Progenitor cell of endocrine pancreas (in vitro differentiated cells): ENCODE measurements around the gene AOPEP. TPM values are rescaled to one million over a fixed set of nuclear protein-coding genes. Genes with fewer than 3 reads are reported as not detected.

Source experiments
- DNase-seq: peaks from one replicate; pipeline ENCODE4 v3.0.0; 2021; ENCODE audit warnings: low spot score; ENCODE audit not compliant: unreplicated experiment
- H3K27ac Mint-ChIP-seq: 2 replicates; pipeline ENCODE4 v1.8.0; 2021; ENCODE audit warnings: mild to moderate bottlenecking, moderate library complexity, mixed read lengths
- H3K27me3 Mint-ChIP-seq: 2 replicates; pipeline ENCODE4 v1.8.0; 2021; ENCODE audit warnings: mixed read lengths
- H3K36me3 Mint-ChIP-seq: 2 replicates; pipeline ENCODE4 v1.8.0; 2022; ENCODE audit warnings: mixed read lengths; ENCODE audit not compliant: insufficient read depth
- H3K4me1 Mint-ChIP-seq: 2 replicates; pipeline ENCODE4 v1.8.0; 2021; ENCODE audit warnings: low read depth, mixed read lengths
- H3K4me3 Mint-ChIP-seq: 2 replicates; pipeline ENCODE4 v1.8.0; 2021; ENCODE audit warnings: low read depth, mild to moderate bottlenecking, moderate library complexity, mixed read lengths
- H3K9me3 Mint-ChIP-seq: 2 replicates; pipeline ENCODE4 v1.8.0; 2021; ENCODE audit warnings: low read depth, mixed read lengths
- long read RNA-seq: library from polyadenylated mRNA; unstranded; transcript quantifications from one replicate; pipeline ENCODE4 v2.0.0, GENCODE V29; 2020
- total RNA-seq: library from RNA; stranded (reverse); gene quantifications from 2 replicates; pipeline ENCODE4 v1.2.1, GENCODE V29; 2021
- TF ChIP-seq, protein P1 (sequence below): fragments of 200-600 bp; sonication (generic); IDR thresholded peaks from one replicate; pipeline ENCODE4 v1.5.0; 2021; ENCODE audit warnings: antibody characterized with exemption, mild to moderate bottlenecking; ENCODE audit not compliant: unreplicated experiment

The AOPEP gene, protein sequence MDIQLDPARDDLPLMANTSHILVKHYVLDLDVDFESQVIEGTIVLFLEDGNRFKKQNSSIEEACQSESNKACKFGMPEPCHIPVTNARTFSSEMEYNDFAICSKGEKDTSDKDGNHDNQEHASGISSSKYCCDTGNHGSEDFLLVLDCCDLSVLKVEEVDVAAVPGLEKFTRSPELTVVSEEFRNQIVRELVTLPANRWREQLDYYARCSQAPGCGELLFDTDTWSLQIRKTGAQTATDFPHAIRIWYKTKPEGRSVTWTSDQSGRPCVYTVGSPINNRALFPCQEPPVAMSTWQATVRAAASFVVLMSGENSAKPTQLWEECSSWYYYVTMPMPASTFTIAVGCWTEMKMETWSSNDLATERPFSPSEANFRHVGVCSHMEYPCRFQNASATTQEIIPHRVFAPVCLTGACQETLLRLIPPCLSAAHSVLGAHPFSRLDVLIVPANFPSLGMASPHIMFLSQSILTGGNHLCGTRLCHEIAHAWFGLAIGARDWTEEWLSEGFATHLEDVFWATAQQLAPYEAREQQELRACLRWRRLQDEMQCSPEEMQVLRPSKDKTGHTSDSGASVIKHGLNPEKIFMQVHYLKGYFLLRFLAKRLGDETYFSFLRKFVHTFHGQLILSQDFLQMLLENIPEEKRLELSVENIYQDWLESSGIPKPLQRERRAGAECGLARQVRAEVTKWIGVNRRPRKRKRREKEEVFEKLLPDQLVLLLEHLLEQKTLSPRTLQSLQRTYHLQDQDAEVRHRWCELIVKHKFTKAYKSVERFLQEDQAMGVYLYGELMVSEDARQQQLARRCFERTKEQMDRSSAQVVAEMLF
- total RNA-seq = 51.9 and 58.2 TPM in 2 replicates
- long read RNA-seq, transcript C9orf3-203 (16 exons, 3,136 nt) = major isoform, 6 of 73 reads
- long read RNA-seq, transcript C9orf3-202 (15 exons, 2,820 nt) = minor isoform, 5 of 73 reads
- long read RNA-seq, partial matches to known transcripts = 12 of 73 reads
- long read RNA-seq, other reads (novel, unspliced or antisense) = 44 of 73 reads

DNA sequence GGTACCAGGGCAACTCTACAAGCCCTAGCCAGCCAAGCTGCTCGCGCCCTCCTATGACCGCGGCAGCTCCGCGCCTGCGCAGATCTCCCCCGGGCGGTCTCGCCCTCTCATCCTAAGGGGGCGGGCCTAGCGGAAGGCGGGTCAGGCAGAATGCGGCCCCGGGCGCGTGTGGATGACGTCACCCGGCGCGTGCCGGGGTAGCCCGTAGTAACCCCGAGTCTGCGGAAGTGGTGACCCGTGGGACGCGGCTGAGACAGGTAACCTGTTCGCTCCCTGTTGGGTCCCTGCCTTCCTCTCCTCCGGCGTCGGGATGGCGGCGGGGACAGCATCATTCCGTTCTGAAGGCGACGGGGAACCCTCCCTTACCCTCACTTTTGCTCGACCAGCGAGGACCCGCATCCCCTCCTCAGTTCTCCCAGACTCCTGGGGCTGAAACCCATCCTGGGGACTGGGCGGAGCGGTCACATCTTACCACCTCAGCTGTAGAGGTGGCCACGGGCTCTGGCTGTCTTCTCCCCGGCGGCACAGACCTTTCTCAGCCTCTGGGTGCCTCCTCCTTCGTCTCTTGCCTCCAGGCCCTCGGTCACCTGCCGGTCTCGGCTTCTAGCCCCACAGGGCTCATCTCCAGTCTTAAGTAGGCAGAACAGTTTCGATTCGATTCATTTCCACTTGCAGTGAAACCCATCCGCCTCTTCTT, at the start of gene AOPEP:
Gene AOPEP (plus strand): TSS at position 205 of the 697 bp plus-strand sequence. CDS start 33,085 bp downstream, outside the sequence.
- peak within 1 kb of the TSS; percentile 99 for H3K4me3 Mint-ChIP-seq
- H3K27ac Mint-ChIP-seq = peak within 1 kb of the TSS; percentile 99
- peaks cover 9% of the 10 kb centered on the region for H3K4me1 Mint-ChIP-seq
- peaks cover 4% of the 10 kb centered on the region for H3K9me3 Mint-ChIP-seq
- H3K27me3 Mint-ChIP-seq = no peaks in the 10 kb centered on the region
- peak; percentile 98 for DNase-seq
- no peaks in the 10 kb centered on the region for H3K36me3 Mint-ChIP-seq
- TF ChIP-seq, protein P1, sequence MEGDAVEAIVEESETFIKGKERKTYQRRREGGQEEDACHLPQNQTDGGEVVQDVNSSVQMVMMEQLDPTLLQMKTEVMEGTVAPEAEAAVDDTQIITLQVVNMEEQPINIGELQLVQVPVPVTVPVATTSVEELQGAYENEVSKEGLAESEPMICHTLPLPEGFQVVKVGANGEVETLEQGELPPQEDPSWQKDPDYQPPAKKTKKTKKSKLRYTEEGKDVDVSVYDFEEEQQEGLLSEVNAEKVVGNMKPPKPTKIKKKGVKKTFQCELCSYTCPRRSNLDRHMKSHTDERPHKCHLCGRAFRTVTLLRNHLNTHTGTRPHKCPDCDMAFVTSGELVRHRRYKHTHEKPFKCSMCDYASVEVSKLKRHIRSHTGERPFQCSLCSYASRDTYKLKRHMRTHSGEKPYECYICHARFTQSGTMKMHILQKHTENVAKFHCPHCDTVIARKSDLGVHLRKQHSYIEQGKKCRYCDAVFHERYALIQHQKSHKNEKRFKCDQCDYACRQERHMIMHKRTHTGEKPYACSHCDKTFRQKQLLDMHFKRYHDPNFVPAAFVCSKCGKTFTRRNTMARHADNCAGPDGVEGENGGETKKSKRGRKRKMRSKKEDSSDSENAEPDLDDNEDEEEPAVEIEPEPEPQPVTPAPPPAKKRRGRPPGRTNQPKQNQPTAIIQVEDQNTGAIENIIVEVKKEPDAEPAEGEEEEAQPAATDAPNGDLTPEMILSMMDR = no peak

DNA sequence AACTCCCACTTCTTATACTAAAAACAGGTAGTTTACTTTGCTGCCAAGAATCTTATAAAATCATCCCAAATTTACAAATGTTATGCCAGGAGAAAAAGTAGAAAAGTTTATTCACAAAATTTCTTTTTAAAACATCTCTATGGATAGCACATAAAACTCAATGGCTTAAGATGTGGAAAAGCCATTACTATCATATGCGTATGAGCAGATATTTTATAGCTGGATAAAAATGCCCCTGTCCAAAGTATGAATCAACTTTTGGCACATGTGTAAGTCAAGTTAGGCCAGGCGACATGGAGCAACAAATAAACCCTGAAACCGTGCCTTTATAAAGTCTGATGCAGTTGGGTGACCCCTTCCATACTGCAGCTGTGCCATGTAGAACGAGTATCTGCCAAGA, 48.6 kb upstream of the AOPEP start:
- H3K36me3 Mint-ChIP-seq = no peaks in the 10 kb centered on the region
- no peaks in the 10 kb centered on the region for H3K9me3 Mint-ChIP-seq
- TF ChIP-seq, protein P1 = no peak
- DNase-seq = no peak
- H3K4me3 Mint-ChIP-seq = no peak overlapping the region
- no peak overlapping the region for H3K27ac Mint-ChIP-seq
- peaks cover 15% of the 10 kb centered on the region for H3K27me3 Mint-ChIP-seq
- no peaks in the 10 kb centered on the region for H3K4me1 Mint-ChIP-seq

DNA sequence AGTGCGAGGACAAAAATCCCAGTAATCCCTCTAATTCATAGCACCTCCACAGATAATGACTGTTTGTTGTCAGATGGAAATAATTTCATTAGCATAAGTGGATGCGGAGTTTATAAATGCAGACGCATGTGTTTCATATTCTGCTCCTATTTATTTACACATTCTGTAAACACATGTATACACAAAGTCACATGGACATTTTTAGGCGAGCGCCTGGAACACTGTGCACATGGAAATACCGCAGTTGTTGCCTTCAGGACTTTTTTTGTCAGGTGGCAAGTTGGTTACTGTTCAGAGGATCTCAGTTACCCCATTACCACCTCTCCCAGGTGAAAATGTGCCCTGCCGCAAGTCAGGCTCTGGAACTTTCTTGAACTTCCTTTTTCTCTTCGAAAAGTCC, 46.9 kb upstream of the AOPEP start:
- no peak overlapping the region for H3K4me3 Mint-ChIP-seq
- no peaks in the 10 kb centered on the region for H3K36me3 Mint-ChIP-seq
- H3K4me1 Mint-ChIP-seq = no peaks in the 10 kb centered on the region
- TF ChIP-seq, protein P1 = no peak
- no peak overlapping the region for H3K27ac Mint-ChIP-seq
- H3K9me3 Mint-ChIP-seq = no peaks in the 10 kb centered on the region
- no peak for DNase-seq
- H3K27me3 Mint-ChIP-seq = peaks cover 15% of the 10 kb centered on the region

DNA sequence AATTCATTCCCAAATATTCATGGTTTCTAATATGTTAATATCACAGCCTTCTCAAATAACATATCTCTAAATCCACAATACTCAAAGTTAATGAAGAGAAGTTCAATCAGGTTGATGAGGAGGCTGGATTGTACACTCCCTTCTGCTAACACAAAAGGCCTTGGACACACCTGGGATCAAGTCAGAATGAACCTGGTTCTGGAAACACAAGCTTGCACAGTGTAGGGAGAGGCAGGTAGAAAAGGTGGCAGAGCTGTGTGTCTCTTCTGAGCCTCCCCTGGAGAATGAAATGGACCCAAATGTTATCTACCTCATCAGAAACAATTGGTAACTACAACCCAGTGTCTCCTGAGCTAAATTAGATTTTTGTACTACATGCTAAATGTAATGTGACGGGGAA, 46.5 kb upstream of the AOPEP start:
- DNase-seq = no peak
- TF ChIP-seq, protein P1 = no peak
- Mint-ChIP-seq H3K9me3 (no peaks in the 10 kb centered on the region), H3K36me3 (no peaks in the 10 kb centered on the region), H3K4me1 (no peaks in the 10 kb centered on the region), H3K27ac (no peak overlapping the region), H3K4me3 (no peak overlapping the region), H3K27me3 (peaks cover 15% of the 10 kb centered on the region)
